CD4-positive, alpha-beta T cell (primary cell): ENCODE measurements around the gene FLII. TPM values are rescaled to one million over a fixed set of nuclear protein-coding genes. Genes with fewer than 3 reads are reported as not detected.

Source experiments
- ATAC-seq: fragments of 200-7000 bp; cut with Tn5 transposase; one replicate; pipeline ENCODE4 v1.10.0; 2022; ENCODE audit warnings: mild to moderate bottlenecking; ENCODE audit not compliant: poor library complexity
- CTCF ChIA-PET: fragments of 350-600 bp; sonication (Branson Sonifier 250); formaldehyde crosslinking; loops from one replicate; lab custom pipeline; 2021; ENCODE audit warnings: antibody characterized with exemption, inconsistent platforms; lab: Charles Lee
- POLR2A ChIA-PET: fragments of 350-600 bp; sonication (Branson Sonifier 250); formaldehyde crosslinking; loops from one replicate; lab custom pipeline; 2021; ENCODE audit warnings: antibody characterized with exemption, inconsistent platforms; lab: Charles Lee
- DNase-seq, 14 experiments: peaks; one replicate each; pipeline ENCODE4 v3.0.0-alpha.2; 2013 to 2020; ENCODE audit warnings: mixed read lengths in 2 of 14
- H3K27ac ChIP-seq, 2 donors: one replicate each; pipeline versions ENCODE4 v1.5.1 to v1.7.0; 2013; ENCODE audit warnings: low read length in 2 of 2, low read depth in 1 of 2, mild to moderate bottlenecking in 1 of 2
- H3K27me3 ChIP-seq, 2 experiments: 1 replicate in 1 of 2; 2 replicates in 1 of 2; pipeline versions ENCODE4 v1.6.1 to v1.7.0; 2013; ENCODE audit warnings: low read length in 2 of 2, control low read depth in 1 of 2, mild to moderate bottlenecking in 1 of 2, moderate library complexity in 1 of 2; ENCODE audit not compliant: insufficient read depth in 2 of 2, control insufficient read depth in 1 of 2
- H3K36me3 ChIP-seq: one replicate; pipeline ENCODE4 v1.6.1; 2013; ENCODE audit warnings: low read length, control low read depth; ENCODE audit not compliant: insufficient read depth
- H3K4me1 ChIP-seq: one replicate; pipeline ENCODE4 v1.6.1; 2013; ENCODE audit warnings: low read length, control low read depth; ENCODE audit not compliant: insufficient read depth
- H3K4me3 ChIP-seq: one replicate; pipeline ENCODE4 v1.5.1; 2013; ENCODE audit warnings: mild to moderate bottlenecking, low read length, moderate library complexity
- H3K9me3 ChIP-seq, 2 experiments: 1 replicate in 1 of 2; 2 replicates in 1 of 2; pipeline versions ENCODE4 v1.6.1 to v1.7.0; 2013; ENCODE audit warnings: low read length in 2 of 2, mild to moderate bottlenecking in 2 of 2, control low read depth in 1 of 2, moderate library complexity in 1 of 2; ENCODE audit not compliant: control insufficient read depth in 1 of 2, insufficient read depth in 1 of 2
- H3K27ac Mint-ChIP-seq: one replicate; pipeline ENCODE4 v1.8.0; 2020; ENCODE audit warnings: mixed read lengths
- H3K27me3 Mint-ChIP-seq: one replicate; pipeline ENCODE4 v1.8.0; 2021; ENCODE audit warnings: mixed read lengths
- H3K36me3 Mint-ChIP-seq: one replicate; pipeline ENCODE4 v1.8.0; 2021; ENCODE audit warnings: low read depth, mixed read lengths
- H3K4me1 Mint-ChIP-seq: one replicate; pipeline ENCODE4 v1.8.0; 2021; ENCODE audit warnings: low read depth, mixed read lengths
- H3K4me3 Mint-ChIP-seq: one replicate; pipeline ENCODE4 v1.8.0; 2020; ENCODE audit warnings: mild to moderate bottlenecking, mixed read lengths
- H3K9me3 Mint-ChIP-seq: one replicate; pipeline ENCODE4 v1.8.0; 2020; ENCODE audit warnings: mixed read lengths
- CTCF ChIP-seq: fragments of 200-600 bp; IDR thresholded peaks from one replicate; pipeline ENCODE4 v1.8.0; 2022; ENCODE audit warnings: antibody characterized with exemption, mild to moderate bottlenecking
- intact Hi-C, 2 experiments: fragments of 100-400 bp; cut with DNase I in 1 of 2; cut with micrococcal nuclease in 1 of 2; formaldehyde crosslinking; loops; one replicate each; pipeline versions ENCODE4 v1.15.1 to v1.9.0; 2023 to 2025; cut with DNase I, micrococcal nuclease
- total RNA-seq, 174 experiments: library from RNA in 2 of 174; stranded (reverse) in 2 of 174; gene quantifications; one replicate each; pipeline ENCODE4 v1.2.3 and lab custom pipeline; 2021 to 2026

The FLII gene
- total RNA-seq, 2 experiments from 2014 or later: 179 to 190 TPM

GRCh38 chr17:18238299-18238698, 20.2 kb downstream of the FLII start:
- ChIA-PET POLR2A (no interaction called here), CTCF (interaction anchor here (0.8 kb wide), 1 partner anchor 21 kb away, joined by 4 read pairs; no protein-coding TSS in a partner anchor)
- TF ChIP-seq CTCF: no peak
- no peak for ATAC-seq
- no peak for DNase-seq
- H3K4me3 ChIP-seq: no peak overlapping the region
- H3K9me3 ChIP-seq: no peaks in the 10 kb centered on the region
- intact Hi-C loops: no loop called here
- H3K4me1 ChIP-seq: no peaks in the 10 kb centered on the region
- peaks cover 54% of the 10 kb centered on the region for H3K36me3 Mint-ChIP-seq
- H3K4me1 Mint-ChIP-seq: no peaks in the 10 kb centered on the region
- H3K27me3 Mint-ChIP-seq: no peaks in the 10 kb centered on the region
- no peaks in the 10 kb centered on the region for H3K27me3 ChIP-seq
- H3K4me3 Mint-ChIP-seq: no peak overlapping the region
- no peak overlapping the region for H3K27ac Mint-ChIP-seq
- no peaks in the 10 kb centered on the region for H3K9me3 Mint-ChIP-seq
- H3K36me3 ChIP-seq: peaks cover 55% of the 10 kb centered on the region
- no peak overlapping the region for H3K27ac ChIP-seq

GRCh38 chr17:18237461-18237860, 21.1 kb downstream of the FLII start:
- Mint-ChIP-seq H3K9me3 (no peaks in the 10 kb centered on the region), H3K27me3 (no peaks in the 10 kb centered on the region), H3K27ac (no peak overlapping the region), H3K4me3 (no peak overlapping the region), H3K4me1 (no peaks in the 10 kb centered on the region), H3K36me3 (peaks cover 54% of the 10 kb centered on the region)
- Histone ChIP-seq H3K27me3 (no peaks in the 10 kb centered on the region), H3K27ac (no peak overlapping the region), H3K4me3 (no peak overlapping the region), H3K36me3 (peaks cover 61% of the 10 kb centered on the region), H3K4me1 (no peaks in the 10 kb centered on the region), H3K9me3 (no peaks in the 10 kb centered on the region)
- ATAC-seq: no peak
- POLR2A ChIA-PET: no interaction called here
- DNase-seq: no peak
- CTCF ChIA-PET: no interaction called here
- intact Hi-C loops: no loop called here
- TF ChIP-seq CTCF: no peak

- no peak for DNase-seq
- ATAC-seq: no peak
- Histone ChIP-seq H3K9me3 (no peaks in the 10 kb centered on the region), H3K27me3 (no peaks in the 10 kb centered on the region), H3K36me3 (peaks cover 57% of the 10 kb centered on the region), H3K27ac (no peak overlapping the region), H3K4me3 (no peak overlapping the region), H3K4me1 (no peaks in the 10 kb centered on the region)
- intact Hi-C loops: no loop called here
- no peaks in the 10 kb centered on the region for H3K9me3 Mint-ChIP-seq
- ChIA-PET CTCF (no interaction called here), POLR2A (no interaction called here)
- no peak for TF ChIP-seq CTCF
- no peaks in the 10 kb centered on the region for H3K4me1 Mint-ChIP-seq
- peaks cover 48% of the 10 kb centered on the region for H3K36me3 Mint-ChIP-seq
- H3K27ac Mint-ChIP-seq: no peak overlapping the region
- H3K27me3 Mint-ChIP-seq: no peaks in the 10 kb centered on the region
- no peak overlapping the region for H3K4me3 Mint-ChIP-seq
Observed at GRCh38 chr17:18236494-18236893, 22.0 kb downstream of the FLII start.
